Caco-2 (cell line): ENCODE measurements around the gene CCDC34. TPM values are rescaled to one million over a fixed set of nuclear protein-coding genes. Genes with fewer than 3 reads are reported as not detected.
"Not testable (repeated sequence)": the region's sequence is repeated elsewhere in the genome, so short reads cannot be mapped to it uniquely, and the experiment has no call there.

Experiments used
- BruUV-seq: library from RNA; stranded (reverse); fragments of 400-500 nt; replicated peaks from 2 replicates; lab custom pipeline; 2021; lab: Mats Ljungman, UMichigan
- CTCF ChIA-PET: fragments of 300-600 bp; sonication (Branson Sonifier 250); formaldehyde crosslinking; loops from one replicate; lab custom pipeline; 2022; ENCODE audit warnings: antibody characterized with exemption; lab: Charles Lee
- POLR2A ChIA-PET: fragments of 300-600 bp; sonication (Branson Sonifier 250); formaldehyde crosslinking; loops from one replicate; lab custom pipeline; 2022; ENCODE audit warnings: antibody characterized with exemption; lab: Charles Lee
- DNase-seq, 2 experiments: peaks; one replicate each; pipeline versions ENCODE4 v3.0.0 to v3.0.0-alpha.2; 2020 to 2022
- H3K27me3 ChIP-seq: replicated peaks from 2 replicates; pipeline ENCODE4 v1.6.0; 2011; ENCODE audit warnings: low read length; ENCODE audit not compliant: control insufficient read depth, insufficient read depth
- H3K36me3 ChIP-seq: 2 replicates; pipeline ENCODE4 v1.5.1; 2011; ENCODE audit warnings: low read length; ENCODE audit not compliant: control insufficient read depth, insufficient read depth
- H3K4me1 ChIP-seq: fragments of 250-450 bp; sonication (Bioruptor Pico); 2 replicates; pipeline ENCODE4 v1.5.1; 2020; ENCODE audit warnings: mild to moderate bottlenecking
- H3K4me3 ChIP-seq: 2 replicates; pipeline ENCODE4 v1.5.1; 2011; ENCODE audit warnings: low read depth, mild to moderate bottlenecking, control low read depth, low read length
- H3K9me3 ChIP-seq: fragments of 250-450 bp; sonication (Bioruptor Pico); 2 replicates; pipeline ENCODE4 v1.5.1; 2020; ENCODE audit warnings: mild to moderate bottlenecking, moderate library complexity
- H3K27ac Mint-ChIP-seq: one replicate; pipeline ENCODE4 v1.8.0; 2022; ENCODE audit warnings: mixed read lengths; ENCODE audit not compliant: unreplicated experiment
- H3K27me3 Mint-ChIP-seq: one replicate; pipeline ENCODE4 v1.8.0; 2022; ENCODE audit warnings: mixed read lengths; ENCODE audit not compliant: insufficient read depth, unreplicated experiment
- H3K36me3 Mint-ChIP-seq: one replicate; pipeline ENCODE4 v1.8.0; 2022; ENCODE audit warnings: mild to moderate bottlenecking, mixed read lengths; ENCODE audit not compliant: insufficient read depth, unreplicated experiment
- H3K4me1 Mint-ChIP-seq: one replicate; pipeline ENCODE4 v1.8.0; 2022; ENCODE audit warnings: low read depth, mixed read lengths; ENCODE audit not compliant: unreplicated experiment
- H3K4me3 Mint-ChIP-seq: one replicate; pipeline ENCODE4 v1.8.0; 2022; ENCODE audit warnings: mild to moderate bottlenecking, moderate library complexity, mixed read lengths; ENCODE audit not compliant: unreplicated experiment
- H3K9me3 Mint-ChIP-seq: one replicate; pipeline ENCODE4 v1.8.0; 2022; ENCODE audit warnings: mixed read lengths; ENCODE audit not compliant: unreplicated experiment
- CTCF ChIP-seq, 2 experiments: fragments of 200-600 bp in 1 of 2; IDR thresholded peaks; 1 replicate in 1 of 2; 2 replicates in 1 of 2; pipeline versions ENCODE4 v1.5.1 to v1.8.0; 2011 to 2022; ENCODE audit warnings: antibody characterized with exemption in 1 of 2, control low read depth in 1 of 2, inconsistent platforms in 1 of 2, low read depth in 1 of 2, low read length in 1 of 2, mild to moderate bottlenecking in 1 of 2, moderate library complexity in 1 of 2; ENCODE audit not compliant: insufficient read depth in 1 of 2, severe bottlenecking in 1 of 2, unreplicated experiment in 1 of 2
- intact Hi-C: fragments of 100-400 bp; cut with micrococcal nuclease; formaldehyde crosslinking; loops from one replicate; pipeline ENCODE4 v1.10.0; 2022; ENCODE audit not compliant: unreplicated experiment
- total RNA-seq: library from RNA; stranded (reverse); gene quantifications from 2 replicates; pipeline ENCODE4 v1.2.3, GENCODE V29; 2022

Gene CCDC34
- total RNA-seq, 1 experiment from 2014 or later: 25.7 TPM

- intact Hi-C loops: no loop called here
- no peaks in the 10 kb centered on the region for H3K9me3 ChIP-seq
- BruUV-seq: no TSS peak
- no peak overlapping the region for H3K4me3 Mint-ChIP-seq
- CTCF ChIA-PET: no interaction called here
- no peaks in the 10 kb centered on the region for H3K36me3 ChIP-seq
- H3K4me3 ChIP-seq: no peak overlapping the region
- peaks cover under 1% of the 10 kb centered on the region for H3K9me3 Mint-ChIP-seq
- H3K27me3 ChIP-seq: no peaks in the 10 kb centered on the region
- no peaks in the 10 kb centered on the region for H3K36me3 Mint-ChIP-seq
- POLR2A ChIA-PET: no interaction called here
- no peaks in the 10 kb centered on the region for H3K27me3 Mint-ChIP-seq
- H3K27ac Mint-ChIP-seq: no peak overlapping the region
- no peak for DNase-seq
- TF ChIP-seq CTCF (IDR thresholded peaks at IDR 0.05; ENCODE audit: insufficient read depth in 1 of 2, low read depth in 1 of 2, low read length in 1 of 2, severe bottlenecking in 1 of 2, unreplicated experiment in 1 of 2): no peak
- peaks cover 34% of the 10 kb centered on the region for H3K4me1 Mint-ChIP-seq
- H3K4me1 ChIP-seq: peaks cover 28% of the 10 kb centered on the region
Measured at GRCh38 chr11:27328614-27329013, 34.4 kb downstream of the CCDC34 start.

- H3K9me3 Mint-ChIP-seq, DNase-seq, H3K27me3 ChIP-seq, H3K36me3 ChIP-seq, POLR2A ChIA-PET, H3K9me3 ChIP-seq, H3K27ac Mint-ChIP-seq, H3K36me3 Mint-ChIP-seq, intact Hi-C loops, BruUV-seq, H3K4me3 Mint-ChIP-seq, H3K27me3 Mint-ChIP-seq, H3K4me3 ChIP-seq, CTCF ChIA-PET: not testable (repeated sequence)
- peaks cover 25% of the 10 kb centered on the region for H3K4me1 Mint-ChIP-seq
- H3K4me1 ChIP-seq: peaks cover 23% of the 10 kb centered on the region
Measured at GRCh38 chr11:27327064-27327463, 36.0 kb downstream of the CCDC34 start.

GRCh38 chr11:27322196-27322595 is 40.8 kb downstream of the CCDC34 start:
- H3K4me3 ChIP-seq, H3K4me1 Mint-ChIP-seq, H3K9me3 ChIP-seq, BruUV-seq, H3K36me3 Mint-ChIP-seq, intact Hi-C loops, H3K27me3 ChIP-seq, H3K4me3 Mint-ChIP-seq, CTCF ChIA-PET, H3K9me3 Mint-ChIP-seq, POLR2A ChIA-PET, H3K4me1 ChIP-seq, H3K27ac Mint-ChIP-seq, H3K27me3 Mint-ChIP-seq, H3K36me3 ChIP-seq, DNase-seq: not testable (repeated sequence)

GRCh38 chr11:27321340-27321739 is 41.7 kb downstream of the CCDC34 start:
- POLR2A ChIA-PET, DNase-seq, intact Hi-C loops: not testable (repeated sequence)

More at GRCh38 chr11:27321340-27321739, 41.7 kb downstream of the CCDC34 start:
- H3K27ac Mint-ChIP-seq, H3K4me1 ChIP-seq, H3K27me3 ChIP-seq, H3K36me3 Mint-ChIP-seq, H3K4me3 Mint-ChIP-seq, H3K9me3 Mint-ChIP-seq, H3K4me3 ChIP-seq, BruUV-seq, H3K27me3 Mint-ChIP-seq, H3K36me3 ChIP-seq, H3K4me1 Mint-ChIP-seq, CTCF ChIA-PET, H3K9me3 ChIP-seq: not testable (repeated sequence)
